WI38 (cell line): ENCODE measurements around the gene GPR55.

Experiments used
- H3K4me3 ChIP-seq: 2 replicates; pipeline ENCODE4 v1.5.1; 2011; ENCODE audit warnings: low read depth, mild to moderate bottlenecking, control low read depth, low read length
- CTCF ChIP-seq: IDR thresholded peaks from 2 replicates; pipeline ENCODE4 v1.5.1; 2012; ENCODE audit warnings: low read depth, mild to moderate bottlenecking, control low read depth, low read length

GPR55 gene

DNA sequence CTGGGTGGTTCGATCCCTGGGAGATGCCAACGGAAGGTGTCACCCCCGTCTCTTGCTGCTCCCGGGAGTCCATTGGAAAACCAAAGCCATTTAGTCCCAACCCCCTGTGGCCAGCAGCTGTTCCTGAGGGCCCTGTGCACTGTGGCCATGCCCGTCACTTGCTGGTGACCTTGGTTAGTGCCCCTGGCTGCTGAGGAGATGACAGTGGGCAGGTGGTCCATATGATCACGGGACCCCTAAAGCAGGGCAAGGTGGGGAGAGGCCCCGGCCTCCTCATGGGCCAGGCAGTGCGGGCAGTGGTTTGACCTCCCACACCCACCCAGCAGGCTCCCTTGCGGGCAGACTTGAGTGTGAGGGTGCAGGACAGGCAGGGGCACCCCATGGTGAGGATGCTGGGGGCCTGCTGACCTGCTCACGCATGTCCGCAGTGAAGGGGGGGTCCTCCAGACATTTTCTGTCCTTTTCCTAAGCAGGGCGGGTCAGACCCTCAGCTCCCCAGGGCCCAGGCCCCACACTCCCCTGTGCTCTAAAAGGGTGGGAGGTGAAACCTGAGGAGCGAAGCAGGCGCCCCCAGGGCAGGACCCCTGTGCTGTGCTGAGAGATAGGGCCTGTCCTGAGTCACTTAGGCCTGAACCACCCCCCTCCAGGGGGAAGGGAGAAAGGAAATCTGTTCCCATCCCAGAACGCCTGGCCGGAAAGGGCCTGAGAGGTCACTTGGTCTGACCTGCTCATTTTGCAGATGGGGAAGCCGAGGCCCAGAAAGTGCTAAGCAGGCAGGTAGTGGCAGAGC lies 53.5 kb downstream of the GPR55 start:
- no peak overlapping the region for H3K4me3 ChIP-seq
- no peak for TF ChIP-seq CTCF

GRCh38 chr2:230870544-230871360 lies 54.3 kb downstream of the GPR55 start:
- TF ChIP-seq CTCF, result no peak
- H3K4me3 ChIP-seq, result no peak overlapping the region

DNA sequence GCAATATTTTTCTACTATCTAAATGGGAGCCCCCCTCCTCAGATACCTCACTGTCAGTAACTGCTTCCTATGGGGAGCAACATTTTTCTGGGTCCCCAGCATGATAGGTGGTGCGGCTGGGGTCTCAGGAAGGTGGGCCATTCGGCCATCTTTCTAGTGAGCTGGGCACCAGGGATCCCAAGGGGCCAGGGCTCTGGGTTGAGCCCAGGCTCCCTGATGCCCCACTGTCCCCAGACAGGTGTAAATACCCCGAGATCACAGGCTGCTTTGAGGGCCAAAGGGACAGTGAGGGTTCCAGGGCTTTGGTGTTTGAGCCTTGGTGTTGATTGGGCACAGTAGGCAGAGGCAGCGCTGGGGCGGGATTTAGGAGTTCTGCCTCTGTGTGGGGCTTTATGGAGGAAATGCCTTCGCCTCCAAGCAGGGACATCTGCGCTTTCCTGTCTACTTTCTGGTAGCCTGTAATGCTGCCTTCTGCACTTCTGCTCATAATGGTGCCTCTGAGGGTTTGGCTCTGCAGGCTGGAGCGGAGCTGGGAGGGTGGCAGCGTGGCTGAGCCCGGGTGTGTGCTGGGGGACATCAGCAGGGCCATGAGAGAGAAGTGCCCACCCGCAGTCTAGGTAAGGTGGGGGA lies 55.0 kb downstream of the GPR55 start:
- no peak for TF ChIP-seq CTCF
- no peak overlapping the region for H3K4me3 ChIP-seq

DNA sequence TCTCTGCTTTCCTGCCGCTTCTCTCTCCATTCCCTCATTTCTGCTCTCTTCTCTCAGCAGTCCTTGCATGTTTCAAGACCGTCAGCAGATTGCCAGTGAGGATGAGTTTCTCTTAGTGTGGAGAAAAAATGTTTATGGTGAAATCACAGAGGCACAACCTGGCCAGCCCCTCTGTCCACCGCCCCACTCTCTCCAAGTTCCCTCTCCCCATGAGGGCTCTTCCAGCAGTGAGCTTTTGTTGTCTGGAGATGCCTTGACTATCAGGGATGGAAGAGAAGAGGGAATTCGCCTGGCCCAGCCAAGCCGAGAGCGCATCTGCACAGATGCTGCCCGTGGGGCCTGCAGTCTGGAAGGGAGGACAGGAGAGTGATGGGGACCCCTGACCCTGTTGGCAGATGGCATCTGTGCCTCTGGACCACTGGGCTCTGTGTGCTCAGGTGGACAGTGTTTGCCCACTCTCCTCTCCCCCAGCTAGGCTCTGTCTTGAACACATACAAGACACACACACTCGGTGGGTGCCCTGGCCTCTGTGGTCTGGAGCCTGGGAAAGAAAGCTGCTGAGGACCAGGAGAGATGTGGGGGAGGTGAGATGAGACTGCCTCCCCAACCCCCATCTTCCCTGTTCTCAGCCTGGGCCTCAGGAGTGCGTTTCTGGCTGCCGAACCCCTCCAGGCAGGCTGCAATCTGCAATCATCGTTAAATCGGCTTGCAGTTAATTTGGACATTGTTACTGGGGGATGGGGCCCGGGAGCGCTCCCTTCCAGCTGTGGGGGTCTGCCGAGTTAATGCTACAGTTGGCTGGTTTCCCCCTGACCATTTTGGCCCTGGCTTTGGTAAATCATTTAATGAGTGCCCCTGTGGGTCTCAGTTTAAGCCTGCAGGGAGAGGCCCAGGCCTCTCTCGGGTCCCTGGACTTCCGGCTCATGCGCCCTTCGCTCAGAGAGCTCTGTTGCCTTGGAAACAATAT lies 55.8 kb downstream of the GPR55 start:
- TF ChIP-seq CTCF, result no peak

DNA sequence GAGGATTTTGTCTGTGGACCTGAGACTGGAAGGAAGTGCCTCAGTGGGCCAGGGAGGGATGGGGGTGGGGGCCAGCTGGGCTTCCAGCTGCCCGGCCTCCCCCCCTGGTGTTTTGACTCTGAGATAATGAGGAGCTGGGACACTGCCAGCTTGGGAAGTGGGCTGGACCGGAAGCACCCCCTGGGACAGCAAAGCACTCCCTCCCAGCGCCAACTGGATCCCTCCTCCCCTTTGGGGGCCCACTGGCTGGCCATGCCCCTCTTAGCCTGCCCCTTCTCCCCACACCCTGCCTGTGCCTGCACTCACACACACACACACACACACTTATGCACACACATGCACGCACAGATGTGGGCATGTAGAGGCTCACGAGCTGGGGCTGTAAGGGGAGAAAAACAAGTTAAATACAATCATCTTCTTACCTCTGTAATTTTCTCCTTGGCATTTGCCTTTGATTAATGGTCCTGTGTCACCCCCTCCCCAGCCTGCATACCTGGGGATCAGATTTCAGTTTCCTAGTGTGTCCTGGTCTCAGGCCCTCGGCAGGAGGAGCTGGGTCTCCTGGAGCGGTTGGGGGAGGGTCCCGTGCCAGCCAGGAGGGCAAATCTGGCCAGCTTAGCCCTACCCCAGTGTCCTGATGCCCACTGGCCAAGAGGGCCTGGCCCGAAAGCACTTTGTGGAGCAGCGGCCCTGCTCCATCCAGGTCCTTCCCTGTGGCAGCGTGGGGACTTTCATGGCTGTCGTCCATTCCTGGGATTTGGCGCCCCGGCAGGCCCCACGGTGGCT lies 56.7 kb downstream of the GPR55 start:
- no peak overlapping the region for H3K4me3 ChIP-seq
- no peak for TF ChIP-seq CTCF

More for the DNA sequence above, 55.8 kb downstream of the GPR55 start:
- no peak overlapping the region for H3K4me3 ChIP-seq
